Activated CD4-positive, CD25-positive, alpha-beta regulatory T cell treated with anti-CD3 and anti-CD28 coated beads, Interleukin-2, amount 50 U/mL, for 16 hours (primary cell): ENCODE measurements around the gene ENPP1.

ENCODE experiments used
- DNase-seq: peaks from one replicate; pipeline ENCODE4 v3.0.0-alpha.2; 2020; ENCODE audit warnings: low read depth, low spot score

The ENPP1 gene

DNA sequence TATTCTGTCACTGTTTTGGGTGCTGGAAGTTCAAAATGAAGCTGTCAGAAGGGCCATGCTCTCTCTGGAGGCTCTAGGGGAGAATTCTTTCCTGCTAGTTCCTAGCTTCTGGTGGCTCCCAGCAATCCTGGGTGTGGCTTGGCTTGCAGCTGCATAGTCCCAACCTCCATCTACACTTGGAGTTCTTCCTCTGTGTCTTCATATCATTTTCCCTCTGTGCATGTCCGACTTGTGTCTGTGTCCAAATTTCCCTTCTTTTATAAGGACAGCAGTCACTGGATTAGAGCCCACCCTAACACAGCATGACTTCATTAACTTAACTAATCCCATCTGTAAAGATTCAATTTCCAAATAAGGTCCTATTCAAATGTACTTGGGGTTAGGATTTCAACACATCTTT, 23.3 kb upstream of the ENPP1 start:
- DNase-seq: no peak

DNA sequence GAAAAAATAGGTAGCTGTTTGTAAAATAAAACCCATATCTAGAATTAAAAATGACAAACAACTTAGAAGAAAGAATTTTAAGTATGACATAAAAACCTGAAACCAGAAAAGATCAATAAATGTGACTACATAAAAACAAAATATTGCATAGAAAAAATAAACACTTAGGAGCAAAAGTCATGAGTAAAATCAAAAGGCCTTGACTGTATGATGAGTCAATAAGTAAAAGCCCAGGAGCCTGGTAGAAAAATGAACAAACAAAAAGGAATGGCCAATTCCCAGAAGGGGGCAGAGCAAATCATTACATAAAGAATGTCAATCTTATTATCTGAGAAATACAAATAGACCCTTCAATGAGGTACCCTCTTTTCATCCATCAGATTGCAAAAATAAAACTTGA, 20.7 kb upstream of the ENPP1 start:
- DNase-seq: no peak

DNA sequence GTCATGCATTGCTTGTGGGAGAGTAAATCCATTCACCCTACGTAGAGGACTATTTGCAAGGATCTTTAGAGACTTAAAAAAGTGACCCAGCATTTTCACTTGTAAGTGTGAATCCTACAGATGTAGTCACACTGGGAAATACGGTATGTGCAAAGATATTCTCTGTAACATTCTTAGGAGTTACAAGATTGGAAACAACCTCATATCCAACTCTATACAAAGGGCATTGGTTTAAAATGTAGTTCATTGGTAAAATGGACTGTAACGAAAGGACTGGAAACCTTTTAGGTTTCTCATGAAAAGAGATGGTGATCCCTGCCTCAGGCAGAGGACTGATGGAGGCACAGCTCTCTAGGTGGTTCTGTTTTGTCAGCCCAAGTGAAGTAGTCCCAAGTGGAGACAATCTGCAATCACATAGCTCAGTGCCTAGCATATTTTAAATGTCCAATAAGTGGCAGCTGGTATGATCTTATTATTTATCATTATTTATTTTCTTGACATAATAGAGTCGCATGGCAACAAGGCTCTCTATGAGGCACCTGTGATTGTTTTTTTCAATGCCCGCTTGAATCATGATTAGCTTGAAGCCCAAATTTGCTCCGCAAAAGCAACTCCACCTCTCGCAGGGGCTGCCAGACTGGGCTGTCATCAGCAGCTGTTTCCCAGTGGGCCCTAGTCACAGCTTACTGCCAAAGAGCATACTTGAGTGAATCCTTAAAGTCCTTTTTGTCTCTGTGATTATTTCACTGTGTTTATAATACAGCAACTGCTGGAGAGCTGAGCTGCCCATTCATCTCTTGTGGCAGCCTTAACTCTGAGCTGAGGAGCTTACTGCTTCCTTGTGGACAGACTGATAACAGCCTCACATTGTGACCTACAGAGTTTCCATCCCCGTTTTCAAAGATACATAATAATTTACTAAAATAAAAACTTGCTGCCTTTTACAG, 19.8 kb upstream of the ENPP1 start:
- DNase-seq: no peak

GRCh38 chr6:131789219-131789618, 18.6 kb upstream of the ENPP1 start:
- no peak for DNase-seq

DNA sequence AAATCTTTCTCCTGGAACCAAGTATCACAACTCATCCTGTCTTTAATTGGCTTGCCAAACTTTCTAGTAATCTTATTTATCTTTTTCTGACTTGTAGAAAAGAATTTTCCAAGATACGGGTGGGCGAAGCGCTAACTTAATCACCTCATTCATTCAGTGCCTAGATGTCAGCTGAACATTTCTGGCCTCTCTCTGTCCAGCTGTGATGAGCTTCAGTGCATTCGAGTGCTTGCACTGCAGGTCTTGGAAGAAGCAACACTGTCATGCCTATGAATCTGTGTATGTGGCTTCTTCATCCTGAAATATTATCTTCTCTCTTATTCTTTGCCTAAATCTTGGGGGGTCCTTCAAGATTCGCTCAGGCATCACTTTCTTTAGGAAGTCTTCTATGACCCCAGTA, 16.3 kb upstream of the ENPP1 start:
- no peak for DNase-seq

DNA sequence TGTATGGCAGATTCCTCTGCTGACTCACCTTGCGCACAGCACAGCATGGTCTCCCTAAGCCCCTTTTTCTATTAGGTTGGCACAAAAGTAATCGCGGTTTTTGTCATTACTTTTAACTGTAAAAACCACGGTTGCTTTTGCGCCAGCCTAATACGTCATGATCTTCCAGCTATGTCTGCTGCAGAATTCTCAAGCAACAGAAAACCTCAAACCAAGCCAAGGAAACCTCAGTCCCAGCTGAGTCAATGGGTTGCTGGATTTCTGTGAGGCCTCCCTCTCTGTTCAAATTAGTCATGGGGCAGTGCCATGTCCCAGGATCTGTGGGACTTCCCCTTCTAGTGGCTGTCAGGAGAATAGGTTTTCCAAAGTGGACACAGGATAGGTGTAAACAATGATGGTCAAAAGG, 15.7 kb upstream of the ENPP1 start:
- DNase-seq: no peak

DNA sequence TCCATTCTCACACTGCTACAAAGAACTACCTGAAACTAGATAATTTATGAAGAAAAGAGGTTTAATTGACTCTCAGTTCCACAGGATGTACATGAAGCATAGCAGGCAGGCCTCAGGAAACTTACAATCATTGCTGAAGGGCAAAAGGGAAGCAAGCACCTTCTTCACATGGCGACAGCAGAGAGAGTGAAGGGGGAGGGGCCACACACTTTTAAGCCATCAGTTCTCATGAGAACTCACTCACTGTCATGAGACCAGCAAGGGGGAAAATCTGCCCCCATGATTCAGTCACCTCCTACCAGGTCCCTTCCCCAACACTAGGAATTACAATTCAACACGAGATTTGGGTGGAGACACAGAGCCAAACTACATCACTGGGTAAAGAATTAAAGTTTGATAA, 12.5 kb upstream of the ENPP1 start:
- DNase-seq: no peak

- no peak for DNase-seq
These were observed 5.5 kb upstream of the ENPP1 start for GRCh38 chr6:131802347-131802746.

- DNase-seq: no peak
These were observed 4.6 kb upstream of the ENPP1 start for GRCh38 chr6:131803007-131803769.

DNA sequence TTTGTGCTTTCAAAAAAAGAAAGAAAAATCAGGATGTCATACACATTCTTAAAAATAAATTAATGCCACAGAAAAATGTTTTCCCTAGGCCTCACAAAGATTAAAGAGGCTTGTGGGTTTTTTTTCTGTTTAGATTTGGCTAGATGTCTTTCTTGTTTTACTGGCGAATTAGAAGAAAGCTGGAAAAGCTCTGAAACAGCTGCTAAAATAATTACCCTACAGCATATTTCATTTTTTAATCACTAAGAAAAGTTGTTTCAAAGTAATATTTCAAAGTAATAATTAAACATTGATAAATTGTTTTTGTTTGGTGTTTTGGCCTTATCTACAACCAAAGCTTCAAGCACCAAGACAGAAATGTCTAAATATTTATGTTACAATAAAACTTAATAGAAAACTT, 3.7 kb upstream of the ENPP1 start:
- DNase-seq: no peak

DNA sequence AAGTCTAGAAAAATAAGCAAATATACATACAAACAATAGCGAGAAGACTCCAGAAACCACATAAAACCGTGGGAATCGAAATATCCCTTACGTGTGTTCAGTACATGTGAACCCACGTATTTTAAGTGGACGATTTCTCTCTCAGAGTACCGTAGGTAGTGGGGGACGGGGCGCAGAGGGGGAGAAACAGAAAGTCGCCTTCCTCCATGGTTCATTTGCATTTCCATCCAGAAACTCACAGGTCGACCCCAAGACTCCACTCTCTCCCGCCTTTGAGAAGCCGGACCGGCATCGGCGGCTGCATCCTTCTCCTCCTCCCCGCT, 538 bp upstream of the ENPP1 start:
- no peak for DNase-seq

GRCh38 chr6:131808460-131809269, 845 bp downstream of the ENPP1 start:
- DNase-seq: no peak

GRCh38 chr6:131811500-131811899, 3.7 kb downstream of the ENPP1 start:
- DNase-seq: no peak

DNA sequence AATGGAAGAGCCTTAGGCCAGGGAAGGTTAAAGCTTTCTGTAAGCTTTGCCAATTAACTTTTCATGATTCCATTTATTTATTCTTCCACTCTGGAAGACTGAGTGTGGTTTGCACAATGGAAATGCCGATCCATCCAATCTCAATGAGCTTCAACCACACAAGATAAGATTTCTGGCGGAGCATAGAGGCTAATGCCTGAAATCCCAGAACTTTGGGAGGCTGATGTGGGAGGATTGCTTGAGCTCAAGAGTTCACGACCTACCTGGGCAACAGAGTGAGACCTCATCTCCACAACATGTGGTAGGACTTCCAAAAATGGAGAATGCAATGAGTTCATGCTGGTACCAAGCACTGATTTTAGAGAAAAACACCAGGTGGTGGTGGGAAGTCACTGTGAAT, 6.2 kb downstream of the ENPP1 start:
- no peak for DNase-seq

GRCh38 chr6:131816869-131817268, 9.0 kb downstream of the ENPP1 start:
- DNase-seq: no peak

- no peak for DNase-seq
These were observed 11.8 kb downstream of the ENPP1 start for GRCh38 chr6:131819572-131820124.

DNA sequence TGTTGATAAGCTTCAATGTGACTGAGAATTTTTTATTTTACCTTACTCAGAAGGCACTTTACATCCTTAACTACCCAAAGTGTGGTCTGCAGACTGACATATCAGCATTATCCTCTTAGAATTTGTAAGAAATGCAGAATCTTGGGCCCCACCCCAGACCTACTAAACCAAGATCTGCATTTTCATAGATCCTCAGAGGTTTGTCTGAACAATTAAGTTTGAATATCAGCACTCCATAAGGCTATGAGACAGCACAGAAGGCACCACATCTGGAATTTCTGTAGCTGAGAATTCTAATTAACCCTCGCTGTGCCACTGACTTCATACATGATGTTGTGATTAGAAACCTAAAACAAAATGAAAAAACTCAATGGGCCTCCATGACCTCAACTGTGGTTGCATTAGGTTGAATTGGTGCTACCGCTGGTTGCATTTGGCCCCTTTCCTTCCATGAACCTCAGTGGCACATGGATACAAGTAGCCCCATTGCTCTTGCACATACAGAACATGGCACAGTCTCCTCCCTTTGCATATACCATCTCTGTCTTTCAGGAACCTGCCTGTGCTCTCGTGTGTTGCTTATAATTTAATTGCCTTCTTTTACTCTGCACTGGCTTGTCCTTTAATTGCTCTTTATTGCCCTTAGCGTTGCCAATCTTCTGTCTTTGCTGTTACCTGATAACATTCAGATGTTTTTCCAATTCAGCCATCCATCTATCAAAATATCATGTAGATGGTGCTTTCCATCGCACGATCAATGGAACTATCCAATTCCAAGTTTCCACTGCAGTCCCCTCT, 13.4 kb downstream of the ENPP1 start:
- no peak for DNase-seq

GRCh38 chr6:131822119-131822518, 14.3 kb downstream of the ENPP1 start:
- no peak for DNase-seq

- DNase-seq: no peak
These were observed 15.6 kb downstream of the ENPP1 start for GRCh38 chr6:131823276-131823902.

DNA sequence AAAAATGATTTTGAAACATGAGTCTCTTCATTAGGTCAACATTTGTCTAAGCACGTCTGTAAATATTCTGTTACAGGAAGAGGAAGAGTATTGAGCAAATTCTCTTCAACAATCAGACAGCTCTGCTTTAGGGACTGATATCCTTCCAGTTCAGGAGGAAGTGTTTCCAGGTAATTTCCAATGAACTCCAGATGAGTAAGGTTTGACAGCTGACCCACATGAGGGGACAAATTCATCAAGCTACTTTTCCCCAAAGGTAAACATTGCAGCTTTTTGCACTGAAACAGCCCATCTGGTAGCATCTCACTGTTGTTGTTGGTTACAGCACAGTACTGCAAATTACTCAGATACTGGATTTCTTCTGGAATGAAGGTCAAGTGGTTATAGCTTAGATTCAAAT, 18.1 kb downstream of the ENPP1 start:
- no peak for DNase-seq

- no peak for DNase-seq
These were observed 20.3 kb downstream of the ENPP1 start for GRCh38 chr6:131828080-131828479.
